ENCODE measurements around the gene MCUB. TPM values are rescaled to one million over a fixed set of nuclear protein-coding genes. Genes with fewer than 3 reads are reported as not detected.

MCUB gene
- total RNA-seq, 3 donors from 2014 or later (not counting 1 experiment from before 2014, with no cell fraction given), result 25.1 to 35.8 (median 31.1) TPM

GRCh38 chr4:109532182-109532581 is 27.9 kb upstream of the MCUB start:
- Mint-ChIP-seq H3K9me3 (no peaks in the 10 kb centered on the region), H3K4me1 (no peaks in the 10 kb centered on the region), H3K27me3 (ENCODE audit: low read depth in 2 of 2) (no peaks in the 10 kb centered on the region), H3K27ac (peak overlapping the region; percentile 10), H3K36me3 (peaks cover 29% of the 10 kb centered on the region), H3K4me3 (no peak overlapping the region)
- intact Hi-C loops (cut with micrococcal nuclease), result no loop called here
- Histone ChIP-seq H3K36me3 (ENCODE audit: control insufficient read depth, insufficient read depth, low read length) (peaks cover 68% of the 10 kb centered on the region), H3K9me3 (ENCODE audit: control insufficient read depth, insufficient read depth, low read length) (no peaks in the 10 kb centered on the region), H3K4me1 (ENCODE audit: control insufficient read depth, insufficient read depth, low read length) (no peaks in the 10 kb centered on the region), H3K4me3 (ENCODE audit: low read length) (no peak overlapping the region), H3K27ac (ENCODE audit: low read length) (no peak overlapping the region), H3K27me3 (ENCODE audit: control insufficient read depth, insufficient read depth, low read length) (no peaks in the 10 kb centered on the region)
- no peak for ATAC-seq
- no peak for DNase-seq
- no peak for TF ChIP-seq CTCF (IDR thresholded peaks at IDR 0.05)

GRCh38 chr4:109545401-109545800 is 14.6 kb upstream of the MCUB start:
- Histone ChIP-seq H3K36me3 (ENCODE audit: control insufficient read depth, insufficient read depth, low read length) (peaks cover 17% of the 10 kb centered on the region), H3K4me3 (ENCODE audit: low read length) (no peak overlapping the region), H3K4me1 (ENCODE audit: control insufficient read depth, insufficient read depth, low read length) (no peaks in the 10 kb centered on the region), H3K9me3 (ENCODE audit: control insufficient read depth, insufficient read depth, low read length) (no peaks in the 10 kb centered on the region), H3K27ac (ENCODE audit: low read length) (no peak overlapping the region), H3K27me3 (ENCODE audit: control insufficient read depth, insufficient read depth, low read length) (no peaks in the 10 kb centered on the region)
- peaks cover 7% of the 10 kb centered on the region for H3K36me3 Mint-ChIP-seq
- DNase-seq (no peak), ATAC-seq (no peak)
- H3K27me3 Mint-ChIP-seq (ENCODE audit: low read depth in 2 of 2), result no peaks in the 10 kb centered on the region
- no peak overlapping the region for H3K4me3 Mint-ChIP-seq
- intact Hi-C loops (cut with micrococcal nuclease), result no loop called here
- no peak overlapping the region for H3K27ac Mint-ChIP-seq
- TF ChIP-seq CTCF (IDR thresholded peaks at IDR 0.05), result no peak
- WGBS (ENCODE audit: insufficient coverage), result no CpG with 5 or more reads among the region's 1 CpG
- H3K4me1 Mint-ChIP-seq, result peaks cover 5 to 6% of the 10 kb centered on the region in 2 donors
- no peaks in the 10 kb centered on the region for H3K9me3 Mint-ChIP-seq

GRCh38 chr4:109547394-109547793 is 12.7 kb upstream of the MCUB start:
- 97% methylated on average over 5 of the region's 5 CpGs for WGBS (ENCODE audit: insufficient coverage)

More at GRCh38 chr4:109547394-109547793, 12.7 kb upstream of the MCUB start:
- Mint-ChIP-seq H3K36me3 (peaks cover 4% of the 10 kb centered on the region), H3K27me3 (ENCODE audit: low read depth in 2 of 2) (no peaks in the 10 kb centered on the region), H3K4me3 (no peak overlapping the region), H3K9me3 (no peaks in the 10 kb centered on the region), H3K4me1 (peaks cover 2 to 6% of the 10 kb centered on the region in 2 donors), H3K27ac (no peak overlapping the region)
- no peak for TF ChIP-seq CTCF (IDR thresholded peaks at IDR 0.05)
- no peaks in the 10 kb centered on the region for H3K9me3 ChIP-seq (ENCODE audit: control insufficient read depth, insufficient read depth, low read length)
- intact Hi-C loops (cut with micrococcal nuclease), result no loop called here
- H3K36me3 ChIP-seq (ENCODE audit: control insufficient read depth, insufficient read depth, low read length), result peaks cover 4% of the 10 kb centered on the region
- H3K27me3 ChIP-seq (ENCODE audit: control insufficient read depth, insufficient read depth, low read length), result no peaks in the 10 kb centered on the region
- ATAC-seq (no peak), DNase-seq (no peak)
- H3K4me3 ChIP-seq (ENCODE audit: low read length), result no peak overlapping the region
- H3K27ac ChIP-seq (ENCODE audit: low read length), result no peak overlapping the region
- no peaks in the 10 kb centered on the region for H3K4me1 ChIP-seq (ENCODE audit: control insufficient read depth, insufficient read depth, low read length)

Measured in natural killer cell (primary cell).